HCT116 (cell line): ENCODE data around the gene SYP. TPM values are rescaled to one million over a fixed set of nuclear protein-coding genes. Genes with fewer than 3 reads are reported as not detected.

Source experiments
- ATAC-seq: fragments of 200-7000 bp; cut with Tn5 transposase; 2 replicates; pipeline ENCODE4 v1.9.1; 2020; ENCODE audit warnings: mild to moderate bottlenecking, moderate library complexity
- BruUV-seq: library from RNA; stranded (reverse); fragments of 400-500 nt; replicated peaks from 2 replicates; lab custom pipeline; 2021; lab: Mats Ljungman, UMichigan
- CTCF ChIA-PET: fragments of 300-600 bp; sonication (Branson Sonifier 250); formaldehyde crosslinking; loops from one replicate; lab custom pipeline; 2021; ENCODE audit warnings: antibody characterized with exemption; lab: Charles Lee
- POLR2A ChIA-PET: fragments of 300-600, 350-600 bp; sonication (Branson Sonifier 250); formaldehyde crosslinking; loops from one replicate; lab custom pipeline; 2021; ENCODE audit warnings: antibody characterized with exemption; lab: Charles Lee
- RAD21 ChIA-PET, 2 experiments: fragments of 300-600 bp; sonication (Branson Sonifier 250); formaldehyde crosslinking; loops; one replicate each; lab custom pipeline; 2023; ENCODE audit warnings: low total read pairs in 2 of 2; ENCODE audit not compliant: uncharacterized antibody in 2 of 2, unreplicated experiment in 2 of 2, low non-redundant PET in 1 of 2; lab: Charles Lee
- DNase-seq: peaks from one replicate; pipeline ENCODE4 v3.0.0-alpha.2; 2010; ENCODE audit warnings: low read depth, low spot score
- H2AFZ ChIP-seq: fragments of 200-600 bp; shearing (Covaris generic), sonication (generic); 2 replicates; pipeline ENCODE4 v1.6.1; 2017; ENCODE audit warnings: low read depth, mixed run types, mixed read lengths, antibody characterized with exemption, low read length; ENCODE audit not compliant: poor library complexity, severe bottlenecking
- H3K27ac ChIP-seq: 2 replicates; pipeline ENCODE4 v1.5.1; 2012; ENCODE audit warnings: low read depth, low read length
- H3K27me3 ChIP-seq: fragments of 200-600 bp; sonication (generic); 2 replicates; pipeline ENCODE4 v1.6.1; 2016; ENCODE audit warnings: mixed run types, low read length, mixed read lengths; ENCODE audit not compliant: insufficient read depth
- H3K36me3 ChIP-seq, 2 experiments: fragments of 200-500 bp in 1 of 2; fragments of 200-600 bp in 1 of 2; sonication (Bioruptor generic) in 1 of 2; sonication (generic) in 1 of 2; 2 replicates each; pipeline versions ENCODE4 v1.5.1 to v1.6.1; 2014 to 2016; ENCODE audit warnings: low read length in 2 of 2, inconsistent platforms in 1 of 2, mixed read lengths in 1 of 2, mixed run types in 1 of 2; ENCODE audit not compliant: insufficient read depth in 2 of 2, control insufficient read depth in 1 of 2
- H3K4me1 ChIP-seq, 2 experiments: fragments of 200-600 bp in 1 of 2; sonication (generic) in 1 of 2; 2 replicates each; pipeline versions ENCODE4 v1.5.1 to v1.6.1; 2012 to 2017; ENCODE audit warnings: low read length in 2 of 2, inconsistent platforms in 1 of 2, mild to moderate bottlenecking in 1 of 2, mixed read lengths in 1 of 2, mixed run types in 1 of 2, moderate library complexity in 1 of 2; ENCODE audit not compliant: insufficient read depth in 2 of 2, control insufficient read depth in 1 of 2
- H3K4me2 ChIP-seq: fragments of 200-600 bp; sonication (generic); 2 replicates; pipeline ENCODE4 v1.6.1; 2017; ENCODE audit warnings: mixed run types, low read length, mixed read lengths
- H3K4me3 ChIP-seq, 2 experiments: fragments of 200-600 bp in 1 of 2; sonication (generic) in 1 of 2; replicated peaks in 1 of 2; 2 replicates each; pipeline ENCODE4 v1.5.1; 2011 to 2016; ENCODE audit warnings: low read length in 2 of 2, control low read depth in 1 of 2, low read depth in 1 of 2, mild to moderate bottlenecking in 1 of 2, mixed read lengths in 1 of 2, mixed run types in 1 of 2
- H3K79me2 ChIP-seq: fragments of 200-600 bp; sonication (generic); 2 replicates; pipeline ENCODE4 v1.6.1; 2017; ENCODE audit warnings: mild to moderate bottlenecking, mixed run types, low read length, moderate library complexity, mixed read lengths; ENCODE audit not compliant: insufficient read depth
- H3K9ac ChIP-seq: fragments of 200-600 bp; sonication (generic); 2 replicates; pipeline ENCODE4 v1.6.1; 2016; ENCODE audit warnings: low read length, mixed read lengths
- H3K9me2 ChIP-seq: fragments of 200-600 bp; sonication (generic), shearing (Covaris generic); 2 replicates; pipeline ENCODE4 v1.6.1; 2017; ENCODE audit warnings: mixed run types, mild to moderate bottlenecking, moderate library complexity; ENCODE audit not compliant: insufficient read depth
- H3K9me3 ChIP-seq, 2 experiments: fragments of 200-500 bp in 1 of 2; fragments of 200-600 bp in 1 of 2; sonication (Bioruptor generic) in 1 of 2; sonication (generic) in 1 of 2; 2 replicates each; pipeline ENCODE4 v1.6.1; 2014 to 2017; ENCODE audit warnings: low read length in 2 of 2, mixed read lengths in 2 of 2, inconsistent platforms in 1 of 2, low read depth in 1 of 2, mild to moderate bottlenecking in 1 of 2, mixed run types in 1 of 2, moderate library complexity in 1 of 2; ENCODE audit not compliant: control insufficient read depth in 1 of 2, insufficient read depth in 1 of 2
- H4K20me1 ChIP-seq: fragments of 200-600 bp; sonication (generic), shearing (Covaris generic); 2 replicates; pipeline ENCODE4 v1.6.1; 2017; ENCODE audit warnings: mixed run types, mild to moderate bottlenecking, moderate library complexity; ENCODE audit not compliant: insufficient read depth
- CEBPB ChIP-seq: IDR thresholded peaks from 2 replicates; pipeline ENCODE4 v1.6.1; 2012; ENCODE audit warnings: low read depth
- ELF1 ChIP-seq: IDR thresholded peaks from 2 replicates; pipeline ENCODE4 v1.6.1; 2012; ENCODE audit warnings: low read depth, borderline replicate concordance
- EZH2phosphoT487 ChIP-seq: fragments of 200-600 bp; IDR thresholded peaks from 2 replicates; pipeline ENCODE4 v1.6.1; 2018; ENCODE audit warnings: antibody characterized with exemption, borderline replicate concordance
- JUND ChIP-seq: IDR thresholded peaks from 2 replicates; pipeline ENCODE4 v1.6.1; 2012
- POLR2AphosphoS5 ChIP-seq: IDR thresholded peaks from 2 replicates; pipeline ENCODE4 v1.6.1; 2011; ENCODE audit warnings: mild to moderate bottlenecking, low read depth, low read length, moderate library complexity
- RAD21 ChIP-seq: IDR thresholded peaks from 2 replicates; pipeline ENCODE4 v1.6.1; 2012; ENCODE audit warnings: low read depth, mild to moderate bottlenecking
- SP1 ChIP-seq: IDR thresholded peaks from 2 replicates; pipeline ENCODE4 v1.6.1; 2012; ENCODE audit warnings: low read depth
- YY1 ChIP-seq: IDR thresholded peaks from 2 replicates; pipeline ENCODE4 v1.6.1; 2011; ENCODE audit warnings: low read length, low read depth, moderate library complexity, mild to moderate bottlenecking; ENCODE audit not compliant: insufficient replicate concordance; ENCODE audit errors: extremely low read depth
- ZFX ChIP-seq: fragments of 450-650 bp; IDR thresholded peaks from 2 replicates; pipeline ENCODE4 v1.6.1; 2017
- ZNF274 ChIP-seq: fragments of 200-500 bp; sonication (Bioruptor generic); IDR thresholded peaks from 2 replicates; pipeline ENCODE4 v1.6.1; 2014; ENCODE audit warnings: mild to moderate bottlenecking, low read depth, low read length, inconsistent platforms
- intact Hi-C: fragments of 100-400 bp; cut with micrococcal nuclease; formaldehyde crosslinking; loops from 2 replicates; pipeline ENCODE4 v1.10.0; 2022
- total RNA-seq: library from RNA; stranded (reverse); gene quantifications from one replicate; pipeline ENCODE4 v1.2.1, GENCODE V29; 2021; ENCODE audit not compliant: unreplicated experiment
- TF ChIP-seq, protein P1 (sequence below): IDR thresholded peaks from 2 replicates; pipeline ENCODE4 v1.6.1; 2012; ENCODE audit warnings: low read depth
- TF ChIP-seq, protein P2 (sequence below): IDR thresholded peaks from 2 replicates; pipeline ENCODE4 v1.6.1; 2012
- TF ChIP-seq, protein P3 (sequence below), 3 experiments: fragments of 200-600 bp in 1 of 3; sonication (generic) in 1 of 3; IDR thresholded peaks in 2 of 3; conservative IDR thresholded peaks in 1 of 3; 2 replicates each; pipeline ENCODE4 v1.5.1; 2012 to 2017; ENCODE audit warnings: low read depth in 2 of 3, low read length in 2 of 3, antibody characterized with exemption in 1 of 3, borderline replicate concordance in 1 of 3, control low read depth in 1 of 3, mild to moderate bottlenecking in 1 of 3, mixed read lengths in 1 of 3, mixed run types in 1 of 3, moderate library complexity in 1 of 3; ENCODE audit not compliant: insufficient read depth in 1 of 3
- TF ChIP-seq, protein P4 (sequence below): IDR thresholded peaks from 2 replicates; pipeline ENCODE4 v1.6.1; 2012

SYP gene
- total RNA-seq, 1 experiment from 2014 or later = 1.2 TPM

DNA sequence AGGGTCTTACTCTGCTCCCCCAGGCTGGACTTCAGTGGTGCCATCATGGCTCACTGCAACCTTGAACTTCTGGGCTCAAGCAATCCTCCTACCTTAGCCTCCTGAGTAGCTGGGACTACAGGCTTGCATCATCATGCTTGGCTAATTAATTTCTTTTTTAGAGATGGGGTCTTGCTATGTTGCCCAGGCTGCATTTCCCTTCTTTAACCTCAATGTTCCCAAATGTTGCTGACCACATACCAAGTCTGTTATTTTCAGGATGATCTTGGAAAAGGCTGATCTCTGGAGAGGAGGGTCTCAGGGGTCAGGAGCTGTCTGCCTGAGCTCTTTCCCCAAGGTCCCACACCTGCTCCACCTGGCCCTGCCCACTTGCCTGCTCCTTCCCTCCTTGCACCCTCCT, 20.1 kb upstream of the SYP start:
- no peaks in the 10 kb centered on the region for H3K79me2 ChIP-seq
- H4K20me1 ChIP-seq = no peaks in the 10 kb centered on the region
- no peak overlapping the region for H2AFZ ChIP-seq
- no peak overlapping the region for H3K9ac ChIP-seq
- no peaks in the 10 kb centered on the region for H3K4me1 ChIP-seq
- CTCF ChIA-PET = no interaction called here
- H3K4me3 ChIP-seq = no peak overlapping the region
- ATAC-seq (no peak), DNase-seq (no peak)
- no peak overlapping the region for H3K27ac ChIP-seq
- BruUV-seq = no TSS peak
- no peaks in the 10 kb centered on the region for H3K36me3 ChIP-seq
- H3K4me2 ChIP-seq = no peak overlapping the region
- no peaks in the 10 kb centered on the region for H3K27me3 ChIP-seq
- no peaks in the 10 kb centered on the region for H3K9me3 ChIP-seq
- no peaks in the 10 kb centered on the region for H3K9me2 ChIP-seq
- POLR2A ChIA-PET = no interaction called here
- TF ChIP-seq CEBPB = no peak
- no peak for TF ChIP-seq SP1
- TF ChIP-seq JUND = no peak
- intact Hi-C loops = no loop called here
- RAD21 ChIA-PET = no interaction called here

DNA sequence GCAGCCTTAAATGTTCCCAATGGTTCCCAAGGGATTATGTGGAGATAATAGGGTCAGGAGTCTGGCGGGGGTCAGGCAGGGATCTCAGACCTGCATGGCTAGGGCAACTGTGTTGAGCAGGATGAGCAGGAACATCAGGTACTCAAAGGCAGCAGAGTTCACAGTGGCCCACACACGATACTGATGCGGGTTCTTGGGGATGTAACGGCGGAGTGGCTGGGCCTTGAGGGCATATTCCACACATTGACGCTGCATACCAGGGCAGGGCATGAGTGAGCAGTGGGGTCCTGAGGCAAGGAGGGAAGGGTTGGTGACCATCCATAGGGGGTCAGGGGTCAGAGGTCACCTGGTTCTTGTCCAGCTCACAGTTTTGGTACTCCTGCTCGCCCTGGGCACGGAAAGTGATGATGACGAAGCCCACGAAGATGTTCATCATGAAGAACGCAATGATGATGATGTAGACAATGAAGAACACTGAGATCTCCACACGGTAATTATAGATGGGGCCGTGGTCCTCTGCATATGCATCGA, 15.1 kb upstream of the SYP start:
- Histone ChIP-seq H3K4me1 (no peaks in the 10 kb centered on the region), H3K27me3 (no peaks in the 10 kb centered on the region), H3K79me2 (no peaks in the 10 kb centered on the region), H3K9me2 (no peaks in the 10 kb centered on the region), H3K36me3 (no peaks in the 10 kb centered on the region), H3K4me3 (no peak overlapping the region), H4K20me1 (no peaks in the 10 kb centered on the region), H3K9me3 (no peaks in the 10 kb centered on the region), H3K27ac (no peak overlapping the region), H2AFZ (no peak overlapping the region), H3K4me2 (no peak overlapping the region), H3K9ac (no peak overlapping the region)
- ChIA-PET RAD21 (no interaction called here), POLR2A (no interaction called here), CTCF (no interaction called here)
- intact Hi-C loops = no loop called here
- TF ChIP-seq ZNF274 = no peak
- no peak for TF ChIP-seq ELF1
- TF ChIP-seq, protein P1, sequence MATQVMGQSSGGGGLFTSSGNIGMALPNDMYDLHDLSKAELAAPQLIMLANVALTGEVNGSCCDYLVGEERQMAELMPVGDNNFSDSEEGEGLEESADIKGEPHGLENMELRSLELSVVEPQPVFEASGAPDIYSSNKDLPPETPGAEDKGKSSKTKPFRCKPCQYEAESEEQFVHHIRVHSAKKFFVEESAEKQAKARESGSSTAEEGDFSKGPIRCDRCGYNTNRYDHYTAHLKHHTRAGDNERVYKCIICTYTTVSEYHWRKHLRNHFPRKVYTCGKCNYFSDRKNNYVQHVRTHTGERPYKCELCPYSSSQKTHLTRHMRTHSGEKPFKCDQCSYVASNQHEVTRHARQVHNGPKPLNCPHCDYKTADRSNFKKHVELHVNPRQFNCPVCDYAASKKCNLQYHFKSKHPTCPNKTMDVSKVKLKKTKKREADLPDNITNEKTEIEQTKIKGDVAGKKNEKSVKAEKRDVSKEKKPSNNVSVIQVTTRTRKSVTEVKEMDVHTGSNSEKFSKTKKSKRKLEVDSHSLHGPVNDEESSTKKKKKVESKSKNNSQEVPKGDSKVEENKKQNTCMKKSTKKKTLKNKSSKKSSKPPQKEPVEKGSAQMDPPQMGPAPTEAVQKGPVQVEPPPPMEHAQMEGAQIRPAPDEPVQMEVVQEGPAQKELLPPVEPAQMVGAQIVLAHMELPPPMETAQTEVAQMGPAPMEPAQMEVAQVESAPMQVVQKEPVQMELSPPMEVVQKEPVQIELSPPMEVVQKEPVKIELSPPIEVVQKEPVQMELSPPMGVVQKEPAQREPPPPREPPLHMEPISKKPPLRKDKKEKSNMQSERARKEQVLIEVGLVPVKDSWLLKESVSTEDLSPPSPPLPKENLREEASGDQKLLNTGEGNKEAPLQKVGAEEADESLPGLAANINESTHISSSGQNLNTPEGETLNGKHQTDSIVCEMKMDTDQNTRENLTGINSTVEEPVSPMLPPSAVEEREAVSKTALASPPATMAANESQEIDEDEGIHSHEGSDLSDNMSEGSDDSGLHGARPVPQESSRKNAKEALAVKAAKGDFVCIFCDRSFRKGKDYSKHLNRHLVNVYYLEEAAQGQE = no peak
- TF ChIP-seq ZFX = no peak
- no peak for TF ChIP-seq EZH2phosphoT487
- TF ChIP-seq, protein P2, sequence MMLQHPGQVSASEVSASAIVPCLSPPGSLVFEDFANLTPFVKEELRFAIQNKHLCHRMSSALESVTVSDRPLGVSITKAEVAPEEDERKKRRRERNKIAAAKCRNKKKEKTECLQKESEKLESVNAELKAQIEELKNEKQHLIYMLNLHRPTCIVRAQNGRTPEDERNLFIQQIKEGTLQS = no peak
- TF ChIP-seq, protein P3, sequence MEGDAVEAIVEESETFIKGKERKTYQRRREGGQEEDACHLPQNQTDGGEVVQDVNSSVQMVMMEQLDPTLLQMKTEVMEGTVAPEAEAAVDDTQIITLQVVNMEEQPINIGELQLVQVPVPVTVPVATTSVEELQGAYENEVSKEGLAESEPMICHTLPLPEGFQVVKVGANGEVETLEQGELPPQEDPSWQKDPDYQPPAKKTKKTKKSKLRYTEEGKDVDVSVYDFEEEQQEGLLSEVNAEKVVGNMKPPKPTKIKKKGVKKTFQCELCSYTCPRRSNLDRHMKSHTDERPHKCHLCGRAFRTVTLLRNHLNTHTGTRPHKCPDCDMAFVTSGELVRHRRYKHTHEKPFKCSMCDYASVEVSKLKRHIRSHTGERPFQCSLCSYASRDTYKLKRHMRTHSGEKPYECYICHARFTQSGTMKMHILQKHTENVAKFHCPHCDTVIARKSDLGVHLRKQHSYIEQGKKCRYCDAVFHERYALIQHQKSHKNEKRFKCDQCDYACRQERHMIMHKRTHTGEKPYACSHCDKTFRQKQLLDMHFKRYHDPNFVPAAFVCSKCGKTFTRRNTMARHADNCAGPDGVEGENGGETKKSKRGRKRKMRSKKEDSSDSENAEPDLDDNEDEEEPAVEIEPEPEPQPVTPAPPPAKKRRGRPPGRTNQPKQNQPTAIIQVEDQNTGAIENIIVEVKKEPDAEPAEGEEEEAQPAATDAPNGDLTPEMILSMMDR (IDR thresholded peaks at IDR 0.05 in 2 of 3, conservative IDR thresholded peaks at IDR 0.05 in 1 of 3; ENCODE audit: borderline replicate concordance in 1 of 3, insufficient read depth in 1 of 3, low read depth in 2 of 3, low read length in 2 of 3) = no peak
- no peak for TF ChIP-seq YY1
- no peak for TF ChIP-seq JUND
- TF ChIP-seq RAD21 = no peak
- TF ChIP-seq POLR2AphosphoS5 = no peak
- no peak for TF ChIP-seq SP1
- TF ChIP-seq, protein P4, sequence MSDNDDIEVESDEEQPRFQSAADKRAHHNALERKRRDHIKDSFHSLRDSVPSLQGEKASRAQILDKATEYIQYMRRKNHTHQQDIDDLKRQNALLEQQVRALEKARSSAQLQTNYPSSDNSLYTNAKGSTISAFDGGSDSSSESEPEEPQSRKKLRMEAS = no peak
- no peak for DNase-seq
- ATAC-seq = no peak
- no TSS peak for BruUV-seq
